Central memory CD4-positive, alpha-beta T cell (primary cell): ENCODE data around the gene TTC7B.

Experiments
- DNase-seq: peaks from one replicate; pipeline ENCODE4 v3.0.0; 2022

Gene TTC7B

DNA sequence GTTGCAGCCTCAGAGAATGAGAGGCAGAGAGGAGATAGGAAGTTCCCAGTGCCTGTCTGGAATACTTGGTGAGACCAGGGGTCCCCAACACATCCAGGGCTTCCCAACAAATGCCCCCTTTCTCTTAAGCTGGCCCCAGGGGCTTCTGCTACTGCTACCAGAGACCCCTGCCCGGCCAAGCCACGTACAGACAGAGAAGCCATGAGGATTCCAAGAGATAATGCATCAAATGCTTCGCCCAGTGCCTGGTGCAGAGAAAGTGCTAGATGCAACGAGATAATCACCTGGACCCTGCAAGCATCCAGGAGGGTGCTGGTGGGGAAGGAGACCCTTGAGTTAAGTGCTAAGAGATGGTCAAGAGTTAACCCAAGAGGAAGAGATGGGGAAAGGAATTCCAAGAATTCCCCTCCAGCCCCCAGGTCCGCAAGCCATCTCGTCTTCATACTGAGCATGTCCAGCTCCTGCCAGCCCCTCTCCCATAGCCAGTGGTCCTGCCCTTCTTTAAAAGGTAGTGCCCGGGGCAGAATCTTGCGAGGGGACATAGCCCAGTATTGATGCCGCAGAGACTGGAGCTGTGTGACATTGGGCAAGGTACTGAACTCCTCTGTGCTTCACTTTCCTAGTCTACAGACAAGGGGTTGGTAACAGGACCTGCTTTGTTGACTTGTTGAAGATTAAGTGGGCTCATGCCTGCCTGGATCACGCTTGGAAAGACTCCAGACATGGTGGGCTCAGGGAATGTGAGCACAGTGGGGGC is 316.1 kb downstream of the TTC7B start:
- no peak for DNase-seq

DNA sequence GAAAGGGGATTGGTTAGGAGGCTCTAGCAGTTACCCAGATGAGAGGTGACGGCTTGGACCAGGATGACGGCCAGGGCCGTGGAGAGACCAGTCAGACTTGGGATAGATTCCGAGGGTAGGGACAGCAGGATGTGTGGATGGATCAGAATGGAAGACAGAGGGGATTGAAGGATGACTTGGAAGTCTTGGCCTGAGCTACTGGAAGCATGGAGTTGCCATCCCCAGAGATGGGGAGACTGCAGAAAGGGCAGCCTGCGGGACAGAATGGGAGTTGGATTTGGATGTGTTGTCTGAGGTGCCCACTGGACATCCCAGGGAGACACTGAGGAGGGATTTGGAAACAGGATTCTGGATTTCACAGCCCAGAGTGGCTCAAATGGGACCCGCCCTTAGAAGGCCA is 317.1 kb downstream of the TTC7B start:
- DNase-seq: no peak

GRCh38 chr14:90498198-90498597 is 318.0 kb downstream of the TTC7B start:
- DNase-seq: no peak

DNA sequence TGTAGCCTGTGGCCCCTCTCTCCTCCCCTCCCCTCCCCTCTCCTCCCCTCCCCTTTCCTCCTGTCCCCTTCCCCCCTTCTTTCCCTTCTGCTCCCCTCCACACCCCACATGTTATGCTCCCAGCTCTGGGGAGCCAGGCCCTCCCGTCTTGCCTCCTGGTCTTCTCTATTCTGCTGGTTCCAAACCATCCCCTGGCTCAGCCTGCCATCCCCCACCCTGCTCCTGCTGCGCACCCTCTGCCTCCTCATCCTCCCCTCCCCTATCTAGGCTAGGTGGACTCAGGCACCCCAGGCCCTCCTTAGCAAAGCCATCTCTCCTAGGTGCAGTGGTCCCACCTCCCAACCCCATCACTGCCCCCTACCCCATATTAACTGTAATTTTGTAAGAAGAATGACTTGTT is 319.9 kb downstream of the TTC7B start:
- DNase-seq: no peak

- DNase-seq: peak; percentile 23
Observed at GRCh38 chr14:90495357-90496276, 320.6 kb downstream of the TTC7B start.

DNA sequence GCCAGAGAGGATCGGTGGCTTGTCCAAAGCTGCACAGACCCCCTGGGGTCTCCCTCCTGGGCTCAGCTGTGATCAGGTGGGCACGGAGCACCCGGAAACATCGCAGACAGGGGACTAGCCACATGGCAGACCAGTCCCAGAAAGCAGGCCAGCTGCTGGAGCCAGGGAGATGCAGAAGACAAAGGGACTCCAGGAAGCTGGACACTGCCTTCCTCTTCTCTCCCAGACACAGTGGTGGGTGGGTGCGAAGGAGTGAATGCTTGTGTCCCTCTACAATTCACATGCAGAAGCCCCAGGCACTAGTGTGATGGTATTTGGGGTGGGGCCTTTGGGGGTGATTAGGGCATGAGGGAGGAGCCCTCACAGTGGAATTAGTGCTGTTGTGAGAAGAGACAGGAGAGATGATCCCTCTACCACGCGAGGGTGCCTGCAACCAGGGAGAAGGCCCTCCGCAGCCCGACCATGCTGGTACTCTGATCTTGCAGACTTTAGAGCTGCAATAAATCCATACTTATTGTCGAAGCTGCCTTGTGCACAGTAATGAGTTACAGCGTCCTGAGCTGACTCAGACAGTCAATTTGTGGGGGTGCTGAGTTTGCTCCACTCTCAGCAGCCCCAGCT is 324.2 kb downstream of the TTC7B start:
- DNase-seq: no peak

DNA sequence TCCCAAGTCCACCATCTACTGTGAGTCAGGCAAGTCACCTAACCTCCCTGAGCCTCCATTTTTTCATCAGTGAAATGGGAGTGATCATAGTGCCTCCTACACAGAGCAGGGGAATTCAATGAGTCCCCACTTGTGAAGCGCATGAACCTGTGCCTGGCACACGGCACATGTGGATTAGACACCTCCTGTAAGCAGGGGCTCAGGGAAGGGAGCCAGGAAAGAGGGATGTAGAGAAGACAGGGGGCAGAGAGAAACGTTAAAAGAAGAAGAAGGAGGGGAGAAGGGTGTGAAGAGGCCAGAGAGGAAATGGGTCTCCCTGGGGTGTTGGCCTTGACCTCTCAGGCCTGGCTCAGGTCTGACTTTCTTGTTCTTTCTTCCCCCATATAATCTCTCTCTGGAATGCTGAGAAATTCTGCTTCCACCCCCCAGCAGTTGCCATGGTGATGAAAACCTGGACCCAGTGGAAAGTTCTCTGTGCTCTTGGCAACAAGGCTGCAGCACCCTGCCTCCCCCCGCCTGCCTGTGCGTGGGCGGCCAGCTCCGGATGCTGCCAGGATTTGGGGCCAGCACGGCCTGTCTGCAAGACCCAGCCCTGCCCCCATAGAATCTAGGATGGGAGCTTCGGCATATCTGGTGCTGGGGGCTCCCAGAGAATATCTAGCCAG is 324.9 kb downstream of the TTC7B start:
- no peak for DNase-seq

GRCh38 chr14:90490720-90491050 is 325.5 kb downstream of the TTC7B start:
- no peak for DNase-seq

DNA sequence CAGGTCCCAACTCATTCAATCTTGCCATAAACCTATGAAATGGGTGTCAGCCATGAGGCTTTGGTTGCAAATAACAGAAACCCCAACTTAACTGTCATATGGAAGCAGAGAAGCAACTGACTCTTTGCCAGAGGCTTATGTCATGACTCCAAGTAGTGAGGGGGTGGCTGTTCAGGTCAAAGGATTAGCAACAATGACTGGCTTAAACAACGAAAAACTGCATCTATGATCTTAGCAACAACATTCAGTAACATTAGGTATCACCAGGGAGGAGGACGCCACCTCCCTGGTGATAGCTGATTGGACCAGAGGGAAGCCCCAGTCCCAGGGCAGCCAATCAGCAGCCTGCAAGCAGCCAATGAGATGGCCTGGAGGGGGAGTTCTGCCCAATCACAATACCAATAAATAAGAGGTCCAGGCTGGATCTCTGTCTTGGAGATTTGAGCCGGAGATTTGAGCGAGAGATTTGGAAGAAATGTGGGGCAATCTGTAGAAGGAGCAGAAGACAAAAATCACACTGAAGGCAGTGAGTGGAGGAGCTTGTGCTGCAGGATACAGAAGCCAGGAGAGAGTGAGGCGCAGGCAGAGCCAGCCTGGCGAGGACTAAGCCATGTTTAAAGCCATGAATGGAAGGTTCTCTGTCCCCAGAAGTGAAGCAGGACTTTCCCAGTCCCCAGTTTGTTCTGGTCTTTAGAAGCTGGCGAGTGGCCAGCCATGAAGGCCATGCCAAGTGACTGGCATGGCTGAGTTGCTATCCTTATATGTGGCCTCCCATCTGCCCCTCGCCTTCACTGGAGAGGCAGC is 326.1 kb downstream of the TTC7B start:
- no peak for DNase-seq

- no peak for DNase-seq
Observed at GRCh38 chr14:90489306-90489705, 326.9 kb downstream of the TTC7B start.

DNA sequence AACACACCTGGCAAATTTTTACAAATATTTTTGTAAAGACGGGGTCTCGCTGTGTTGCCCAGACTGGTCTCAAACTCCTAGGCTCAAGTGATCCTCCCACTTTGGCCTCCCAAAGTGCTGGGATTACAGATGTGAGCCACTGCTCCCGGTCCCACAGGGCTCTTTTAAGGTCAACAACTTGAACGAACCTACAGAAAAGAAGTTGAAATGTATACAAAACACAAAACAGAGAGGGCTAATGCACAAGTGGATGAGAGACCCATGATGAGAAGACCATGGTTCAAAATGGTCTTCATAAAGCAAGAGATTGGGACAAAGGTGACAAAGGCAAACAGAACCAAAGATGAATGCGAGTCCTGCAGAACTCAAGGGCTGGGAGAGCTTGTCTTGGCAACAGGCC is 328.0 kb downstream of the TTC7B start:
- DNase-seq: no peak

GRCh38 chr14:90487462-90487861 is 328.8 kb downstream of the TTC7B start:
- no peak for DNase-seq

GRCh38 chr14:90487031-90487430 is 329.2 kb downstream of the TTC7B start:
- DNase-seq: no peak

GRCh38 chr14:90484291-90484690 is 331.9 kb downstream of the TTC7B start:
- no peak for DNase-seq

DNA sequence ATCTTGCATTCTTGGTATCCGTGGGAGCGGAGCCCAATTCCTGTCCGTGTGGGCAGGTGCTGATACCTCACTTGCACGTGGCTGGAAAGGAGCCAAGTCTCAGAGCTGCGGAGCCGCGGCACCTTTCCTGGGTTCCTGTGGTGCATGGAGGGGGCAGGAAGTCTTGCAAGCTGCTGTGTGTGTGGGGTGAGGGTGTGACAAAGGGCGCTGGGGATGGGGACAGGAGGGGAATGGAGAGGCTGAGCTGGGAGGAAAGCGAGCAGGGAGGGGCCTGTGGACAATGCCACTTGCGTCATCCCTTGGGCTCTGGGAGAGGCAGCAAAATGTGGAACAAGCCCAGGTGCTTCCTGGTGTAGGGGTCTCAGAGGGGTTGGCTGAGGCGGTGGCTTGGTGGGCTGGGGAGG is 332.7 kb downstream of the TTC7B start:
- DNase-seq: peak; percentile 53

- no peak for DNase-seq
Observed at GRCh38 chr14:90483117-90483516, 333.1 kb downstream of the TTC7B start.

- DNase-seq: no peak
Observed at GRCh38 chr14:90475298-90475697, 340.9 kb downstream of the TTC7B start.
